ENCODE results near the gene GMDS.

The GMDS gene

DNA sequence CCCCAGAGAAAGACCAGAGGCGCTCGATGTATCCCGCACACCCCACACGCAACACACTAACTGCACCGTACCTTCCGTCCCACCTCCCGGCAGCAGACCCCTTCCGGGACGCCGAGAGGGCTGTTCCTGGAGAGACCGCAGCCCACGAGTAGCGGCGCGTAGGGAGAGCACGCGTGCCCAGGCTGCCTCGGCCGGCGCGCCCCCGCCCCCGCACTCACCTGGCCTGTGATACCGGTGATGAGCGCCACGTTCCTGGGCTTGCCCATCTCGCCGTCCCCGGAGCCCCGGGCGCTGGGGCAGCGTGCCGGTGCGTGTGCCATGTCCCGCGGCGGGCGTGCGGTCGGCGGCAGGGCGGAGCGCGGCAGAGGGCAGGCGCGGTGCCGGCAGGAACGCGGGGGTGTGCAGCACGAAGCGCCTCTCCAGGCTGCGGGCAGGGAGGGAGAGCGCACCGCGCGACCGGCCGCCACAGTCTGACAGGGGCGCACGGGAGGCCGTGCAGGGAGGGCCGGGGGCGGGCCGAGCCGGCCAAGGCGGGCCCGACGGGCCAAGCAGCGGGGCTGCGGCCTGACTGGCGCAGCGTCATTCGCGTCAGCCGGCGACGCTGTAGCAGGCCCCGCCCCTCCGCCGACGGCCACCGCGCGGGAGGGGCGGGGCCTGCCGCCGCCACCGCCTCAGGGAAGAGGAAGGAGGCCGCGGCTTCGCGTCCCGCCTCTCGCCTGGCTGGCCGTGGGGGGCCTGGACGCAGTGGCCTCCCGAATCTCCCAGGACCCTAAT, at the start of gene GMDS:
Gene GMDS, minus strand, starts transcription at position 503 of the 774 bp plus-strand sequence.
- DNase-seq = peak in 13 of 14 donors; percentile 31 to 87 (median 74)

DNA sequence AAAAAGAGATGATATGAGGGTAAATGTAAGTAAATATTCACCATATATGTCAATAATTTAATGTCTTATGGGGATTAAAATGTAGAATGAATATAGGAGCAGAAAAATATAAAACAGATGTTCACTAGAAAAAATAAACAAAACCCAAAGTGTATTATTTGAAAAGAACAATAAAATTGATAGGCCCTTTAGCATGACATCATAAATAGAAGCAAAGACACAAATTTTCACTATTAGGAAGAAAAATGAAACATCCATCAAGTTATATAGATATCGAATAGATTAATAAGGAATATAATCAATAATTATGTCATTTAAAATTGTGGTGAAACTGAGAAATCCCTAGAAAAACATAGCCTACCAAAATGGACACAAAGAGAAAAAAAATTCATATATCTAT, 40.1 kb upstream of the GMDS start:
- DNase-seq = no peak

DNA sequence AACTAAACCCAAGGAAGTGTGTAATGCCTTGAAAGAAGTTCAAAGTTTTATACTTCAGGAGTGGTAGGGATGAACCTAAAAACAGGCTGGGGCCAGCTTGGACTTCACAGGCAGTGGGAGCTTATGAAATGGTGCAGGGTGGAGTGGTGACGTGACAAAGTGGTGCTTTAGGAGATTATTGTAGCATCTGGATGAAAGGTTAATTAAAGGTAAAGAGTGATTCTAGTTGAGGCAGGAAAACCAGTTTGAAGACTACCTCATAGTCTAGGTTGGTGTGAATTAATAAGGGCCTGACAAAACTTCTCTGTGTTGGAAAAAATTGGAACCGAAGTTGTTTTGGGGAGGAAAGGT, 30.5 kb upstream of the GMDS start:
- DNase-seq = no peak

DNA sequence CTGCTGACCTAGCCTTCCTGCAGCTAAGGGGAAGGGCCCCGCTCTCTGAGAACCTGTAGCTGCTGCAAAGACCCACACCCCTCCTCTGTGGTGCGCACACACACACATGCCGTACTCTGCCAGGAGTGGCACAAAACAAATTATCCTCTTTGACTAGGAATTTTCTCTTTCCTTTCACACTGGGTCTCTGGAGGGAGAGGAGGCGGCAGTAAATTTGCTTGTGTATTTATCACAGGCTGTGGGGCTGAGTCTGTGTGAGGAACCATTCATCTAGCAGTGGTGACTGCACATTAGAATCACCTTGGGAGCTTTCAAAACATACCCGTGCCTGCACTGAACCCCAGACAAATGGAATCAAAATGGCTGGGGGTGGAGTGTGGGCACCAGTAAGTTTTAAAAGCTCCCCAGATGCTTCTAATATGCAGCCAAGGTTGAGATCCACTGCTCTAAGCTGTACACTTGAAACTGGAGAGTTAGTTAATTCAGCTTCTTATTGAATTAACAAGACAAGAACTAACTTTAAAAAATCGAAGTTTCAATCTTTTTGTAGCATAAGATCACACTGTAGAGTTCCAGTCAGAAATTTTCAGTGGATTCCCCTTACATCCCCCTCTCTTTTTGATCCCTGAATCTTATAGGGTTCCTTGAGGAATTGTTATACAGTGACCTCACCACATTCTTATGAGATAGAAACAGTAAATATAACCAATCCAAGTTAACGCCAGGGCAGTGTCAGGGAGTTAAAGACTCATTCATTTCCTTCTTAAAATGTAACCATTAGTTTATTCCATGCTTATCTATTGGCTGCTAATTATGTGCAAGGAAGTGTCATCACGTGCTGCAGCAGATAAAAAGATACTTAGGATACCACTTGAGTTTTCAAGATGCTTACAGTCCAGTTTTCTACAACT, 29.8 kb upstream of the GMDS start:
- DNase-seq = no peak

DNA sequence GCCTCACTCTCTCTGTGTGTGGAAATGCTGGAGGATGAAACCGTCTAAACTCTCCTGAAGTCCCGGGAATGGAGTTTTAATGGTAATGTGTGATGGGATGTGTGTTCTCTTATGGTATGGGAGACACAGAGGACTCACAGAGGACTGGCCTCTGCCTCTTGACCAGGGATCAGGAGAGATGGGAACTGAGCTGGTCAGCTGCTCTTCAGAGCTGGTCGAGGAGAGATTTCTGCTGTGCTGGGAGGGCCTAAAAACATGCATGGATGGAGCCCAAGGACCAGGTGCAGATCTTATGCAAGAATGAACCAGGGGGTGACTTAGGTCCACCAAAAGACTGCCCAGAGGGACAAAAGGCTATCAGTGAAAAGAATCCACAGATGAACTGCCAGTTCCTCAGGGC, 27.3 kb upstream of the GMDS start:
- no peak for DNase-seq

DNA sequence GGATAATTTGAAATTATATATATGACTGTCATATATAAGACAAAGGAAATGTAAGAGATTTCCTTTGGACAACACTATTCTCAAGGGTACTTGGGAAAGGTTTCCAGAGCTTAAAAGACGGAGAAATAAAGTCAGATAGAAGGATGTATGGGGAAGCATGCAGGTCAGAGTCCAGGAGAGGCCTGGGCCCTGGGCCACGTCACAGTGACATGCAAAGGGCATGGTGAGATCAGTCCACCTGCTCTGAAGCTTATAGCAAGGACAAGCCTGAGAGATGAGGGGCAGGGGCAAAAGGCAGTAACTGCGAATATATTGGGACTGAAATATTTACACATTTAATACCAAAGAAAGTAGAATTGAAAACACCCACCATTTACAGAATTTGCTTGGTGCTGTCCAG, 24.6 kb upstream of the GMDS start:
- DNase-seq = no peak

DNA sequence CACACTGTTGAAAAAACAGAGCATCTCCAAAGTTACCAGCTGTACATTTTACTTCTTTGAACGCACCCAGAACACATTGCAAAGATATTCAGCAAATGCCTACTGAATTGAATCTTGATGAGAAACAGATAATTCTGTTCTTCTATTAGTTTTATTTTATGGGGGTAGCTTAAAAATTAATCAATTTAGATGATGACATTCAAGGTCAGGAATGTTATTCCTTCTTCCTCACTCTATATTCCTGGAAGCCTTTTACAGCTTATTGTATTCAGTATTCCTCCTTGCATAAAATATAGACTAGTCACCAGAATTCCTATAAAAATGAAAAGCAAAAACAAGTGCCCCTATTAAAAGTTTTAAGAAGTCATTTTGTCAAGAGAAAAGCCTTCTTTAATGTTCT, 21.4 kb upstream of the GMDS start:
- no peak for DNase-seq

DNA sequence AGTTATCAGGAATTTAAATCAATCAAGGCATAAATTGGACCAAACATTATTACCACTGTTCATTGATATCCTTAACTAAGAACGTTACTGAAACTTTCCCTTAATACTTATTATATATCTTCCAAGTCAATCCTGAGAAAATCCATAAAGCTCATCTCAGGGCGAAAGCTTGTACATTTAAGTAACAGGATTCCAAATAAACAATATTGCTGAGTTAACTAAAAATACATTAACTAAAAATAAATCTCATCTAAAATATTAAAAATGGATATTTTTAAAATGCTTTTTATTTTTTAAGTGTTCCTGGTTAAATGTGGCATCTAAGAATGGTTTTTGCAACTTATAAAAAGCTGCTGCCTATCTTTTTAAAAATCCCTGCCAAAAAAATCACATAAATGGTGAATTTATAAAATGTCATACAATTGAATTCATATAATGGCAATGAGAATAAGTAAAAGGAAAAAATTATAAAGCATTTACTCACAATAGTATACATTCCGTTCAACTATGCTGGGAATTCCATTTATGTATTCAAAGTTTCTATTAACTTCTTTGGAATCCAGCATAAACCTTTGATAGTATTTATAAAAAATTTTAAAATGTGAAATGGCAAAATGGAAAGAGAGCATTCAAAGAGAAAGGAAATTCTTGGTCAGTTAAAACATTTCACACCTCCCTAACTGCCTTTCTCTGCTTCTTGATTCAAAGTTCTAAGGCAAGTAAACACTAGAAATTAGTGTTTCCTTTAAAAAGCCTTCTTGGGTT, 20.8 kb upstream of the GMDS start:
- no peak for DNase-seq

DNA sequence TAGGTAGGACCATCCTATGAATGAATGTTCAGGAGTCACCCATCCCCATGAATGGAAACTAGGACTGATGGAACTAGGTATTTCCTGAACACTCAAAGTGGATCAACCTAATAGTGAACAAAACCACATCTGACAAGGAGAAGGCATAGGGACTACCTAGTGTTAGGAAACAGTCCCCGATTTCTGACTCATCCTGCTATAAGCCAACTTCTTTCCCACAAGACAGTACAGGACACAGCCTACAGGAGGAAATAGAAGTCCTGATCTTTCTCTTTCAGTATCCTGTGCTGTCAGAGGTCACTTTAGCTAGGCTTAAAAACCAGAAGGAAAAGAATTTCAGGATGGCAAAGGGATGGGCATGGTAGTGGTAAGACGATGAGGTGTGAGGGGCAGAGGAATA, 19.5 kb upstream of the GMDS start:
- no peak for DNase-seq

DNA sequence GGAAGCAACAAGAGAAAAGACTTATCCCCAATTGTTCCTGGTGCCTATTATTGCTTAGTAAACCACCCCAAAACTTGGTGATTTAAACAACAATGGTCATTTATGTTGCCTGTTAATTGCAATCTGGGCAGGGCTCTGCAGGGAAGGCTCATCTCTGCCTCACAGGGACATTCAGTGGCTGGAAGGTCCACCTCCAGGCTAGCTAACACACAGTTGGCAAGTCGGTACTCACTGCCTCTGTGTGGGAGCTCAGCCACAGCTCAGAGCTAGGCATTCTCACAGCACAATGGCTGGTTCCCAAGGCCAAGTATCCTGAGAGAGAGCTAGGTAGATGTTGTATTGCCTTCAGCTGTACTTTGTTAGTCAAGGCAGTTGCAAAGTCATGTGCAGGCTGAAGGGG, 18.5 kb upstream of the GMDS start:
- DNase-seq = no peak

DNA sequence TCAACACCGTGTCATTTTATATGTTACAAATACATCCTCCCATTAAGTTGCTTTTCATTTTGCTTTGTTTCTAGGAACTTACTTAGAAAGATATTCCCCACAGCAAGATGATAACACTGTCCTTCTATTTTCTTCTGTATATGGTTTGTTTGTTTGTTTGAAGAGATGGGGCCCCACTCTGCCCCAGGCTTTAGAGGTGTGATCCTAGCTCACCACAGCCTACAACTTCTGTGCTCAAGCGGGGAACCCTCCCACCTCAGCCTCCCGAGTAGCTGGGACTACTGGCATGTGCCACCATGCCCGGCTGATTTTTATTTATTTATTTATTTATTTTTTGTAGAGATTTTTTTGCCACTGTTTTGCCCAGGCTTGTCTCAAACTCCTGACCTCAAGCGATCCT, 14.2 kb upstream of the GMDS start:
- DNase-seq = no peak

DNA sequence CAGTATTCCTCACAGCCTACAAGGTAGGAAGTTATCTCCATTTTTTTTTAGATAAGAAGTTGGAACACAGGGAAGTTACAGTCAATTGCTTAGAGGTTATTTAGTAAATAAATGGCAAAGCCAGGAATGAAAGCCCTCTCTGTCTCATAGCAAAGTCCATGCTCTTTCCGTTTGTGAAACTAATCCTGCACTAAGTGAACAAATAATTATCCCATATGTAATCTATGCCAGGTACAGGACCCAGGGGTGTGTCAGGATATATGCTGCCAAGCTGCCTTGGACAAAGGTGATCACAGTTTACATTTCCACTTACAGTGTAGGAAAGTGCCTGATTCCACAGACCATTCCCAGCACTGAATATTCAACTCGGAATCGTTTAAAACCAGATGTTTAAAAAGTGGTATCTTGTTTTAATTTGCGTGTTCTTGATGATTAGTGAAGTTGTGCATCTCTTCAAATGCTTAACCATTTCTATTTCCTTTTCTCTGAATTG, 13.6 kb upstream of the GMDS start:
- DNase-seq = no peak

DNA sequence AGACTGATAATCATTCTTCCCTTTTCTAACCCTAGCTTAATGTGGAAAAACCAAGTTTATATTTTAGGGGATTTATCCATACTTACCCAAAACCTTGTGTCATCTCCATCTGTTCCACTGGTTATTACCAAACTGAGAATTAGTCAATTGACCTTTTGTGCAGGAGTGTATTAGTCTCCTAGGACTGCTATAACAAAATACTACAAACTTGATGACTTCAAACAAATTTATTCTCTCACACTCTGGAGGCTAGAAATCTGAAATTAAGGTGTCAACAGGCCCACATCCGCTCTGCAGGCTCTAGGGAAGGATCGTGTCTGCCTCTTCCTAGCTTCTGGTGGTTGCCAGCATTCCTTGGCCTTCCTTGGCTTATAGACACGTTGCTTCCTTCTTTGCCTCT, 12.7 kb upstream of the GMDS start:
- no peak for DNase-seq

DNA sequence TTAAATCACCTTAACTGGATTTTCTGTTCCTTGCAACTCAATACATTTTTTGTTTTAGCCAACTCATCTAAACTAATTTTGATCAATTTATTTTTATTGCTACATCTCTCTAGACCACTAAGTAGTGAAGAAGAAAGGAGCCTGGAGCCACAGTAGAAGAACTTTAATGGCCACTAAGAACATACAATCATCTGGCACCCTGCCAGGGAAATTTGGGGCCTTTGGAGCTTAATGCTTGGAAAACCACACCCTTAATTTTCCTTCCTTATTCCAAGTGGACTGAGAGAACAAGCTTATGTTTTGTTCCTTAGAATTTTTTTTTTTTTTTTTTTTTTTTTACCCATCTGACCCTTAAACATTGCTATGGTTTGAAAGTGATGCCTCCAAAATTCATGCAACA, 12.0 kb upstream of the GMDS start:
- no peak for DNase-seq

DNA sequence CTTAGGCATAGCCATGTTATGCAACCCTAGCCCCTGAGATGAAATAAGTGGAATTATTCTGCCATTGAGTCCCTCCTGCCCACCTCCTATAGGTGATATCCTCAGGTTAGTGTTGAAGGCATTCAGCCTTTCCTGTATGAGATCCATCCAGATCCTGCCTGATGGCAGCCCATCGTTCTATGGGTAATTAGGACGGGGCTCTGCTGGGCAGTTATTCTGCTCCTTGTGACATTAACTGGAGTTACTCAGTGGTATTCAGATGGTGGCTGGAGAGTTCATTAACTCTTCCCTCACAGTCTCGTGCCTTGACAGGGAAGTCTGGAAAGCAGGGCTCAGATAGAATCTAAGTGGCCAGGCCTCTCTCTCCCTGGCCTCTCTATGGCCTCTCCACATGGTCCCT, 9.3 kb upstream of the GMDS start:
- DNase-seq = no peak

DNA sequence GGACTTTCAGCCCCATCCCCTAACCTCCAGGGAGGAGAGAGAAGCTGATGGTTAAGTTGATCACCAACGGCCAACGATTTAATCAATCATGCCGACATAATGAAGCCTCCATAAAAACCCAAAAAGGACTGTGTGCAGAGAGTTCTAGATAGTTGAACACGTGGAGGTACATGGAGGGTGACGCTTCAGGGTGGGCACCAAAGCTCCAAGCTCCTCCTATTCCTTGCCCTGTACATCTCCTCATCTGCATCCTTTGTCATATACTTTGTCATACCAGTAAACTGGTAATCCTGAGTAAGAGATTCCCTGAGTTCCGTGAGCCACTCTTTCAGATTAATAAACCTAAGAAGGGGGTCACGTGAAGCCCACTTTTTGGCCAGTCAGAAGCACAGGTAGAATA, 3.7 kb upstream of the GMDS start:
- DNase-seq = no peak

DNA sequence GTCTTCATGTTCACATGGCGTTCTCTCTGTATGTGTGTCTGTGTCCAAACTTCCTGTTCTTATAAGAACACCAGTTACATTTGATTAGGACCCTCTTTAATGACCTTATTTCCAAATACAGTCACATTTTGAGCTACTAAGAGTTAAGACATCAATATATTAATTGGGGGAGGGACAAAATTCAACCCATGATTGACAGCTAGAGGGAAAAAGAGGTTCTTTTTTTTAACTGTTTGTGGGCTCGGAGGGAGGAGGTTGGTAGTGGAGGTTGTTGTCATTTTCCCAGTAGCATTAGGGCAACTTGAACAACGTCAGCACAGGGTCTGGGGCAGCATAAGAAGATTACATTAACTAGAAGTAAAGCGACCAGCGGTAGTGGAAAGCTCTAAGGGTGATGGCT, 2.3 kb upstream of the GMDS start:
- DNase-seq = no peak

DNA sequence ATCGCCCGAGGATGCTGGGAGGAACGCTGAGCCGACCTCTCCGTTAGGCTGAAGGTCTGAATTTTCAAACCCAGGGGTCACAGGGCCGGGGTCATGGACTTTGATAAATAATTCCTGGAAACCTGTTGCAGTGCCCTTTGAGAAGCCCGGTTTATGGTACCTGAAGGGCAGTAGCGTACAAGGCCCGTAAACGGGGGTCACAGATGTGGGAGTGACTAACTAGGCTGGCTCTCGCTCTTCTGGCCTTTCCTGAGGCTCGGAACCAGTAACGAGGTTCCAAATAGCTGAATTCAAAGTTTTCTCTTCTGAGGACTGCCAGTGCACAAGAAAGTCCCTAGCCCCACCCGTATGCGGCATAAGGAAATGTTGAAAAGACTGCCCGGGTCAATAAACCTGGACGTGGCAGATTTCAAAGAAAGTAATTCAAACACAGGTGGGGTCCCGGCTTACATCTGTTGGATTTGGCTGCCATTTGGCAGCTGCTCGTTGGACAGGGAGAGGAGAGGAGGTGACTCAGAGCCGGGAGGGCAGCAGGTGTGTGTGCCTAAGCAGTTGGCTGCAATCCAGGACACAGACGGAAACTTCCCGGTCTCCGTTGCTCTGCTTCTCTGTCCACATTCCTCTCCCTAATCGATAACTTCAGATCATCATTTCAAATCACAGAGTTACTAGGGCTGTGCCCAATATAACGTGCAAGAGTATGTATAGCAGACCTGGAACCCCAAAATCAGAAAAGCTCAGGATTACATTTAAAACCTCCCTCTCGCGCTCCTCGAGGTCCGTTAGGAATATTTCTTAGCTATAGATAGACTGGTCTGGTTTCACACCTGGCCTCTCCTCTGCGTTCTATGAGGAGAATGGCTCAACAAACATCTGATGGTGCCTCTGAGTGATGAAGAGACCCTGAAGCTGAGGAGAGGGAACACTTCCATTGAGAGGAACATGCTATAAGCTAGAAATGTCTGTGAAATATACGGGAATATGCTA, 765 bp upstream of the GMDS start:
- peak in 10 of 14 donors; percentile 39 to 74 (median 48) for DNase-seq

DNA sequence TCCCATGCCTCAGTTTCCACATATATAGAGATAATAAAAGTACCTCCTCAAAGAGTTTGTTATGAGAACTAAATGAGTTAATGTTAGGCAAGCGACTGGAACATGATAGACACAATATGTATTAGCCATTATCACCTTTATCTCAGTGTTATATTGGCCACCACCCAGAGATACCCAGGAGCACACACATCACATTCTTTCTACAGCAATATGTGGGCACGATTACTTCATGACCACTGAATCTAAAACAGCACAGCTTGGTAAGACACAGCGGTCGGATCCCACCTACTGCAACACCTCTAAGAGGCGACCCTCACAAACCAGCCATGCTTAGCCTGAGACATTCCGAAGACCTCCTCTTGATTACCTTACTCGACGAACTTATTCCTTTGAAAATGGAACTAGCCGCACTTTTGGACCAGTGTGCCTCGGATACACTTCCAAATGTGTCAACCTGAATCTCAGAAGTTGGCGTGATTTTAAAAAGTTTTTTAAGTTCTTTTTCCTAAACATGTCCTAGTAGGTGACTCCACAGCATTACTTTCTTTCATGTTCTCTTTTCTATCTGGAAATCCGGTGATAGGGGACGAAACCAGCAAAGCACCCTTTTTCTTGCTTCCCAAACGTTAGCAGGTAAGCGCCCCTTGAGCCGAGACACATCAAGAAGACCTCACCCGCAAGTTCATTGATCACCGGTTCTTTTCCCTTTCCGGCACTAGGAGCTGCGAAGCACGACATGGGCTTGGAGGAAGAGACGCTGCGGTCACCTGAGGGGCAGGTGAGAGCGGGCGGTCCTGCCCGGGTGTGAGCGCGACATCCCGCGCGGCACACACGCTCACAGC, 923 bp downstream of the GMDS start:
- no peak for DNase-seq

DNA sequence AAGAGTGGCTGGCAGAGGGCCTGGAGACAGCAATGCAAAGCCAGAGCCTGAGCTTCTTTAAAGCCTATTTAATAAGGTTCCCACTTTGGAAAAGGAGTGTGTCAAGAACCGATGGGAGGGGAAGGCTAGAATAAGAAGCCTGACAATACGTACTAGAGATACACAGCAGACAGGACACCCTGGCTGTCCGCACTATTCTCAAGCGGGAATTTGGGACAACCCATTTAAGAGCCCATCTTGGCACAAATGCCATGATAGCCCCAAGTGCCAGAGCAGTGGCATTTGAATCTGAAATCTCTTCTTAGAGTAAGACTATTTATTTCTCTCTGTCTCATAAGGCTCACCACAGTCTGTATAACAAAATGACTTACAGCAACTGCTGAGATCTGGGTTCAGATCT, 3.1 kb downstream of the GMDS start:
- DNase-seq = no peak

DNA sequence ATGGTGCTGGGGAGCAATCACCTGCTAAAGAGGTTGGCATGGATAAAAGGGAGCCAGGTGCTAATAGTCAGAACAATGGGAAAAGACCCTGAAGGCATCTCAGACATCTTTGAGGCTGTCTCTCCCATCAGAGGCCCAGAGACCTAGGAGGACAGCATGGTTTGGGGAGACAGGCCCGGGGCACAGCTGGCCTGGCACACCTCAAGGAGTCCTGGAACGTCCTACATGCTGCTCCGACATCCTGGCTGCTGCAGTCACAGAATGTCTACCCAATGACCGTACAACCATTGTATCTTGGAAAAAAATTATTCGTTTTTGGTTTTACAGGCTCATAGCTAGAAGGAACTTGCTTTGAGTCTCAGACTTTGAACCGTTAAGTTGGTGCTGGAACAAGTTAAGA, 4.4 kb downstream of the GMDS start:
- DNase-seq = no peak

Data from C1 segment of cervical spinal cord (tissue), 14 donors.